ENCODE data around the gene KRT86. TPM values are rescaled to one million over a fixed set of nuclear protein-coding genes. Genes with fewer than 3 reads are reported as not detected.

KRT86 gene
- total and polyA plus RNA-seq, 2 of the 13 experiments (the other 11 are each of a cell fraction or from before 2014, with no cell fraction given): not detected

- Histone ChIP-seq H3K36me3 (replicated peaks in 1 of 2; ENCODE audit: control insufficient read depth in 1 of 2, insufficient read depth in 2 of 2, low read length in 2 of 2) (no peaks in the 10 kb centered on the region), H3K27me3 (ENCODE audit: control insufficient read depth in 1 of 2, insufficient read depth in 2 of 2, low read length in 2 of 2) (peaks cover 4 to 31% of the 10 kb centered on the region in 2 experiments; a peak in 2 of 5 replicates), H3K4me3 (replicated peaks in 1 of 3; ENCODE audit: insufficient read depth in 1 of 3, low read depth in 2 of 3, low read length in 3 of 3) (no peak overlapping the region), H3K27ac (ENCODE audit: extremely low read length, insufficient read depth, low read length) (no peak overlapping the region), H3K9ac (ENCODE audit: insufficient read depth, low read depth, low read length) (no peak overlapping the region), H3K4me2 (ENCODE audit: low read depth, low read length) (no peak overlapping the region), H3K9me3 (ENCODE audit: low read length) (no peaks in the 10 kb centered on the region), H3K4me1 (ENCODE audit: insufficient read depth, low read length) (peaks cover 36% of the 10 kb centered on the region), H4K20me1 (ENCODE audit: insufficient read depth, low read length) (no peaks in the 10 kb centered on the region), H3K79me2 (ENCODE audit: insufficient read depth, low read length) (no peaks in the 10 kb centered on the region), H2AFZ (ENCODE audit: low read length) (no peak overlapping the region)
- POLR2A ChIA-PET: no interaction called here
- ATAC-seq (no peak), DNase-seq (ENCODE audit: low spot score) (peak; percentile 47), FAIRE-seq (no peak)
- CTCF ChIA-PET (ENCODE audit: low intra/inter-chr PET ratio, low total read pairs): interaction anchor here (1.5 kb wide), 1 partner anchor 47 kb away, joined by 3 read pairs; no protein-coding TSS in a partner anchor
- intact Hi-C loops (cut with micrococcal nuclease; ENCODE audit: unreplicated experiment) (no loop called here), in situ Hi-C loops (cut with HindIII; ENCODE audit: extremely low pct_ligation_motif_present, low pct_unique_long_range_greater_than_20kb) (no loop called here)
- no TSS peak for BruUV-seq (replicated peaks)
- TF ChIP-seq ZNF143 (CRISPR knock-in tag; IDR thresholded peaks at IDR 0.05) (no peak), ARID3A (IDR thresholded peaks at IDR 0.05; ENCODE audit: low read depth, low read length) (no peak), ASH2L (IDR thresholded peaks at IDR 0.05; ENCODE audit: insufficient read length, low read depth, low read length) (no peak), CHCHD3 (CRISPR knock-in tag; IDR thresholded peaks at IDR 0.05) (no peak), ELF3 (CRISPR knock-in tag; IDR thresholded peaks at IDR 0.05) (no peak), AKNA (CRISPR knock-in tag; IDR thresholded peaks at IDR 0.05; ENCODE audit: borderline replicate concordance) (no peak), PATZ1 (CRISPR knock-in tag; IDR thresholded peaks at IDR 0.05) (no peak), HDAC1 (CRISPR knock-in tag; IDR thresholded peaks at IDR 0.05) (no peak), DRAP1 (CRISPR knock-in tag; IDR thresholded peaks at IDR 0.05) (no peak), PAX8 (CRISPR knock-in tag; IDR thresholded peaks at IDR 0.05; ENCODE audit: borderline replicate concordance) (no peak), SATB2 (CRISPR knock-in tag; IDR thresholded peaks at IDR 0.05) (no peak), NFKB2 (CRISPR knock-in tag; IDR thresholded peaks at IDR 0.05; ENCODE audit: borderline replicate concordance) (no peak), KLF16 (CRISPR knock-in tag; IDR thresholded peaks at IDR 0.05) (no peak), ZNF33A (CRISPR knock-in tag; IDR thresholded peaks at IDR 0.05; ENCODE audit: borderline replicate concordance) (no peak)
- 7% methylated on average over 2 of the region's 4 CpGs for WGBS (ENCODE audit: low lambda C conversion rate)
Observed at GRCh38 chr12:52280796-52281560, 6.5 kb downstream of the KRT86 start.

Measured in HepG2 (cell line).